Adrenal gland (tissue), 5 donors: Measurements from ENCODE around the gene MLANA.

Experiments
- CTCF ChIP-seq, 6 experiments: fragments of 450-650 bp in 4 of 6; fragments of 200-600 bp in 2 of 6; sonication (generic) in 1 of 6; IDR thresholded peaks; 1 replicate in 5 of 6; 2 replicates in 1 of 6; pipeline versions ENCODE4 v1.5.1 to v1.8.0; 2016 to 2021; ENCODE audit warnings: antibody characterized with exemption in 6 of 6, mild to moderate bottlenecking in 2 of 6, moderate library complexity in 1 of 6
- POLR2A ChIP-seq, 2 donors: fragments of 450-650 bp; IDR thresholded peaks; one replicate each; pipeline ENCODE4 v1.6.1; 2017; ENCODE audit warnings: antibody characterized with exemption in 2 of 2, mild to moderate bottlenecking in 2 of 2, moderate library complexity in 1 of 2
- donor health status: DM: no; HTN: no; CAD: no.

- TF ChIP-seq CTCF (IDR thresholded peaks at IDR 0.05) (no peak), POLR2A (IDR thresholded peaks at IDR 0.05) (no peak)
Measured at GRCh38 chr9:5894237-5894959, 3.7 kb downstream of the MLANA start.
